Sigmoid colon (tissue), 7 donors: ENCODE data around the gene TNNI3. TPM values are rescaled to one million over a fixed set of nuclear protein-coding genes. Genes with fewer than 3 reads are reported as not detected.
A peak's percentile ranks its signal among the peaks of the same experiment; 100 is the strongest.
"Not testable (repeated sequence)": the region's sequence is repeated elsewhere in the genome, so short reads cannot be mapped to it uniquely, and the experiment has no call there.

ENCODE experiments used
- DNase-seq: peaks from one replicate; pipeline ENCODE4 v3.0.0-alpha.2; 2019
- H3K27ac ChIP-seq, 4 donors: fragments of 200-600 bp; sonication (generic); one replicate each; pipeline ENCODE4 v1.5.1; 2016 to 2019; ENCODE audit warnings: mild to moderate bottlenecking in 1 of 4
- H3K27me3 ChIP-seq, 3 donors: fragments of 200-600 bp; sonication (generic); one replicate each; pipeline ENCODE4 v1.5.1; 2019; ENCODE audit warnings: mild to moderate bottlenecking in 1 of 3
- H3K36me3 ChIP-seq, 4 donors: fragments of 200-600 bp; sonication (generic); one replicate each; pipeline ENCODE4 v1.5.1; 2016 to 2019
- H3K4me1 ChIP-seq, 4 donors: fragments of 200-600 bp; sonication (generic); one replicate each; pipeline ENCODE4 v1.5.1; 2017 to 2019
- H3K4me3 ChIP-seq, 4 donors: fragments of 200-600 bp; sonication (generic); one replicate each; pipeline ENCODE4 v1.5.1; 2017 to 2019; ENCODE audit warnings: mild to moderate bottlenecking in 2 of 4, moderate library complexity in 1 of 4
- H3K9me3 ChIP-seq, 4 donors: fragments of 200-600 bp in 3 of 4; sonication (generic) in 3 of 4; one replicate each; pipeline versions ENCODE4 v1.5.1 to v1.6.1; 2013 to 2019
- CTCF ChIP-seq, 4 experiments: fragments of 450-650 bp in 3 of 4; fragments of 200-600 bp in 1 of 4; IDR thresholded peaks; one replicate each; pipeline ENCODE4 v1.5.1; 2016 to 2019; ENCODE audit warnings: antibody characterized with exemption in 4 of 4, mild to moderate bottlenecking in 3 of 4, moderate library complexity in 2 of 4
- EP300 ChIP-seq, 4 donors: sonication (generic); formaldehyde crosslinking; IDR thresholded peaks; one replicate each; pipeline ENCODE4 v1.6.1; 2017; ENCODE audit warnings: antibody characterized with exemption in 4 of 4
- POLR2A ChIP-seq, 2 donors: fragments of 450-650 bp; IDR thresholded peaks; one replicate each; pipeline ENCODE4 v1.6.1; 2016; ENCODE audit warnings: antibody characterized with exemption in 2 of 2, mild to moderate bottlenecking in 2 of 2, moderate library complexity in 2 of 2
- POLR2AphosphoS5 ChIP-seq, 4 donors: sonication (generic); formaldehyde crosslinking; IDR thresholded peaks; one replicate each; pipeline ENCODE4 v1.6.1; 2017; ENCODE audit warnings: antibody characterized with exemption in 4 of 4
- WGBS, 2 donors: extraction: QIAGEN DNeasy Blood & Tissue Kit; methylation state at CpG; one replicate each; pipeline ENCODE4 v1.1.7; 2013; 5-methylcytosine and 5-hydroxymethylcytosine counted together
- intact Hi-C: fragments of 100-400 bp; cut with DNase I; formaldehyde crosslinking; loops from one replicate; pipeline ENCODE4 v1.15.1; 2023
- polyA plus RNA-seq, 3 donors: library from polyadenylated mRNA; stranded (reverse); fragments of 200-250 nt; gene quantifications; one replicate each; pipeline ENCODE4 v1.2.3, GENCODE V29; 2013
- total RNA-seq, 4 donors: library from RNA; depleted of rRNA; stranded (reverse); fragments of >200 nt; gene quantifications; one replicate each; pipeline ENCODE4 v1.1.0, GENCODE V29; 2016
- donor health status: healthy with polysubstance abuse.
- donor health status: Bipolar disorder and iron deficiency.
- donor health status: healthy.

Gene TNNI3
- total and polyA plus RNA-seq, 7 donors, result 3.6 to 45.5 (median 3.6) TPM; not detected in 4

DNA sequence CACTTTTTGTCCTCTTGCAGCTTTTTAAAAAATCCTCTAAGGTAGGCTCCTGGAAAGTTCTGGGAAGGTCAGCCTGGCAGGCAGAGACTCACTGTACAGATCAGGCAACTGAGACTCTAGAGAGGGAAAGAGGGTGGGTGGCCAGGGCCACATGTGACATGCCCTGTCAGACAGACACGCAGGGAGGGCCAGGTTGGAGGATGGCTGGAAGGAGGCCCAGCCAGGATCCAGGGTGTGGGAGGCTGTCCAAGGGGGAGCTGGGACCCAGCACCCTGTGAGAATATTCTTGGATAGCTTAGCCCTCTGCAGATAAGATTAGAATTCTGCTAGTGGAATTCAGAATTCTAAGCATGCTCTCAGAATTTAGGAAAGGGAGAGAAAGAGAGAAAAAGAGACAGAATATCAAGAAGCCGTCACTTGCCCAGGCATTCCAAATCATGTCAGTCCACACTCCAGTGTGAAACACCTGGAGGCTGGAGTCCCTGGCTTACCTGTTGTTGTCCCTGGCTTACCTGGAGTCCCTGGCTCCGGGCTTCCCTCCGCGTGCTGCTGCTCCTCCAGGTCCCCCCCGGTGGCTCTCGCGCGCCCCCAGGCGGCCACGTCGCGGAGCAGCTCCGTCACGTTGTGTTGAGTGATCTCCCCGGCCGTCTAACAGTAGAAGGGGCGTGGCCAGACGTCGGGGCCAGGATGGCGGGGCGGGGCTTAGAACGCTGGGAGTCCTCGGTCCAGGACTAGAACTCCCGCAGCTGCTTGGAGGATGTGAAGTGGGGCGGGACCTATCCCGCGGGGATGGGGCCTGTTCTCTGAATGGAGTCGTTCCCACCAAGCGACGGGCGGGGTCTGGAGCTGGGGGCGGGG, 2.8 kb upstream of the TNNI3 start:
- DNase-seq, result peak; percentile 86
- TF ChIP-seq EP300 (IDR thresholded peaks at IDR 0.05) (no peak), CTCF (IDR thresholded peaks at IDR 0.05) (peak; percentile 17 to 65 (median 48))
- 2 to 4% methylated on average over 33 of the region's 33 CpGs for WGBS, 2 donors

GRCh38 chr19:55158848-55159749, 1.6 kb upstream of the TNNI3 start:
- 59 to 78% methylated on average over 18 of the region's 18 CpGs for WGBS, 2 donors
- intact Hi-C loops, result no loop called here
- Histone ChIP-seq H3K4me1 (peaks cover 0 to 16% (median 6%) of the 10 kb centered on the region in 4 donors), H3K27ac (no peak overlapping the region), H3K4me3 (no peak overlapping the region), H3K27me3 (peaks cover 37 to 99% (median 90%) of the 10 kb centered on the region in 3 donors), H3K36me3 (no peaks in the 10 kb centered on the region), H3K9me3 (no peaks in the 10 kb centered on the region)
- TF ChIP-seq EP300 (IDR thresholded peaks at IDR 0.05), result no peak
- no peak for DNase-seq

More for the DNA sequence above, 2.8 kb upstream of the TNNI3 start:
- Histone ChIP-seq H3K27ac (no peak overlapping the region), H3K36me3 (no peaks in the 10 kb centered on the region), H3K4me3 (no peak overlapping the region), H3K27me3 (peaks cover 37 to 97% (median 90%) of the 10 kb centered on the region in 3 donors), H3K4me1 (peaks cover 0 to 16% (median 6%) of the 10 kb centered on the region in 4 donors), H3K9me3 (no peaks in the 10 kb centered on the region)
- intact Hi-C loops, result no loop called here

- no peak for DNase-seq
- TF ChIP-seq CTCF (IDR thresholded peaks at IDR 0.05) (no peak), POLR2AphosphoS5 (IDR thresholded peaks at IDR 0.05) (no peak), EP300 (IDR thresholded peaks at IDR 0.05) (no peak), POLR2A (IDR thresholded peaks at IDR 0.05) (no peak)
- Histone ChIP-seq H3K4me1 (peaks cover 0 to 16% (median 6%) of the 10 kb centered on the region in 4 donors), H3K4me3 (no peak overlapping the region), H3K27ac (no peak overlapping the region), H3K27me3 (peaks cover 37 to 99% (median 92%) of the 10 kb centered on the region in 3 donors), H3K9me3 (no peaks in the 10 kb centered on the region), H3K36me3 (no peaks in the 10 kb centered on the region)
- intact Hi-C loops, result no loop called here
- 47 to 72% methylated on average over 4 of the region's 4 CpGs for WGBS, 2 donors
These were observed 891 bp upstream of the TNNI3 start for GRCh38 chr19:55158423-55158822.

DNA sequence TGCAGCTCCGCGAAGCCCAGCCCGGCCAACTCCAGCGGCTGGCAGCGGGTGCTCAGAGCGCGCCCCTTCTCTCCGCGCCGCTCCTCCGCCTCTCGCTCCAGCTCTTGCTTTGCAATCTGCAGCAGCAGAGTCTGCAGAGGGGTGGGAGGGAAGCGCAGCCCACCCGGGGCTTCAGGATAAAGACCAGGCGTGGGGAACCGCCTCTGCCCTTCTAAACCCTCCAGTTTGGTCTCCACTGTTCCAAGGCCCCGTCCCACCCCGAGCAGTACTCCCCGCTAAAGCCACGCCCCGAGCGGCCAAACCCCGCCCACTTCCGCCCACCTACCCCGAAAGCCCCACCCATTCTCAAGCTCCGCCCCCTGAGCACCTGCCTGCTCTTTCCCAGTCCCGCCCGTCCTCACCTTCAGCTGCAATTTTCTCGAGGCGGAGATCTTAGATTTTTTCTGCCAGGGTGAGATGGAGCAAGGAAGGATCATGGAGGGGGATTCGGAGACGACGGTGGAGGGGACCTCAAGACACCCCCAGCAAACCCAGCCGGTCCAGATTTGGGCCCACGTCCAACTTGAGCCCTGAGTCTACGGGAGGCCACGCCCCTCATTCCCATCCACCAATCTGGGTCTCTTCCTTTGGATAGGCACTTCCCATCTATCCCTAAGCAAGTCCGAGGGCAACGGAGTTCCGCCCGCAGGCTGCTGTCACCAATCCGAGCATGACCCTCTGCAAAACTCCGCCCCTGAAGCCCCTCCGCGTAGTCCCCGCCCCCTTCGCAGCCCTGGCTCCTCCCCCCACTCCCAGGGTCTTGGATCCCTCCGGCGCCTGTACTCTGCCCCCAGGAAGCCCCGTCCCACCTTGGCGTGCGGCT, 1.1 kb downstream of the TNNI3 start:
- no peak overlapping the region for H3K4me3 ChIP-seq
- intact Hi-C loops, result no loop called here
- no peaks in the 10 kb centered on the region for H3K36me3 ChIP-seq
- DNase-seq, result no peak
- H3K4me1 ChIP-seq, result peaks cover 0 to 16% (median 6%) of the 10 kb centered on the region in 4 donors
- no peak overlapping the region for H3K27ac ChIP-seq
- no peaks in the 10 kb centered on the region for H3K9me3 ChIP-seq
- 6 to 10% methylated on average over 52 of the region's 52 CpGs for WGBS, 2 donors
- TF ChIP-seq EP300 (IDR thresholded peaks at IDR 0.05), result no peak
- TF ChIP-seq POLR2AphosphoS5 (IDR thresholded peaks at IDR 0.05), result no peak
- no peak for TF ChIP-seq CTCF (IDR thresholded peaks at IDR 0.05)
- no peak for TF ChIP-seq POLR2A (IDR thresholded peaks at IDR 0.05)
- H3K27me3 ChIP-seq, result peaks cover 25 to 90% (median 77%) of the 10 kb centered on the region in 3 donors

DNA sequence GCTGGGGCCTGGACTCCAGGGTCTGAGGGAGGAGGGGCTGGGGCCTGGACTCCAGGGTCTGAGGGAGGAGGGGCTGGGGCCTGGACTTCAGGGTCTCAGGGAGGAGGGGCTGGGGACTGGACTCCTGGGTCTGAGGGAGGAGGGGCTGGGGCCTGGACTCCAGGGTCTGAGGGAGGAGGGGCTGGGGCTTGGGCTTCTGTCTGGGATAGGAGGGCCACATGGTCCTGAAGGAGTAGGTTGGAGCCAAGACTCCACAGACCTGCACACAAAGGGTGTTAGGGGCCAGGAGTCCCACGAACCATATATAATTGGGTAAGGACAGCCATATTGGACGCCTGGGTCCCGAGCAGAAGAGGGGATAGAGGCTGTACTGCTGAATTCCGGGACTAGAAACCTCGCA, 1.7 kb downstream of the TNNI3 start:
- H3K4me3 ChIP-seq, H3K9me3 ChIP-seq, H3K36me3 ChIP-seq, H3K27ac ChIP-seq, DNase-seq, intact Hi-C loops: not testable (repeated sequence)
- WGBS, 2 donors, result 3 to 6% methylated on average over 5 of the region's 5 CpGs
- H3K4me1 ChIP-seq, result peaks cover 0 to 13% (median 6%) of the 10 kb centered on the region in 4 donors
- H3K27me3 ChIP-seq, result peaks cover 19 to 90% (median 70%) of the 10 kb centered on the region in 3 donors
